Measurements from ENCODE around the gene PCNA. TPM values are rescaled to one million over a fixed set of nuclear protein-coding genes. Genes with fewer than 3 reads are reported as not detected.

PCNA gene
- total RNA-seq, 1 donor from 2014 or later, result 65.6 TPM

DNA sequence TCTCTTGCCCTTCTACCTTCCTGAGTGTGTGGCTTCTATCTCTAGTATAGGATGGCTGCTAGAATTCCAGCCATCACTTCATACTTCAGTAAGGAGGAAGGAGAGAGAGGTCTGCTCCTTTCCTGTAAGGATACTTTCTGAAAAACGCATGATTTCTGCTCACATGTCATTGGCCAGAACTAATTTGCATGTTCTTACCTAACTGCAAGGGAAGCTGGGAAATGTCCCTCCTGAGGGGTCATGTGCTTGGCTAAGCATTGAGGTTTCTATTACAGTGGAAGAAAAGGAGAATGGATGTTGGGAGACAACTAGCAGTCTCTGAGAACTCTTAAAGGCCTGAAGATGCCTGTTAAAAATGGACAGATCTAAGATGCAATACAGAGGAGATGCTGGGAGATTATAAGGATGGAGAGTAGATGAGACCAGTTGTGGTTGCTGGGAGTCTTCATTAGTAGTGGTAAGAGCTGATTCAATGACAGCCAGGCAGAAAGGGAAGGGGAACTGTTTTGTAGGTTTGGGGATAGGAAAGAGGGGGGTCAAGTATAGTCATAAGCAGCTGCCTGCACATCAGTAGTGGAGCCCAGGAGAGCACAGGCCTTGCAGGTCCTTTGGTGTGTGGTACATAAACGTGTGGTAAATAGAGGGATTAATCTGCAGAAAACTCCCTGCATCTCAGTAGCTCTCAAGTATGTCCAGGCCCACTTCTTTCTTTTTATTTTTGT, 27.3 kb upstream of the PCNA start:
- H3K4me3 Mint-ChIP-seq (ENCODE audit: unreplicated experiment), result no peak overlapping the region
- no peak for DNase-seq (ENCODE audit: extremely low spot score, unreplicated experiment)
- no peaks in the 10 kb centered on the region for H3K36me3 Mint-ChIP-seq (ENCODE audit: unreplicated experiment)
- no peaks in the 10 kb centered on the region for H3K9me3 Mint-ChIP-seq (ENCODE audit: unreplicated experiment)
- H3K27me3 Mint-ChIP-seq (ENCODE audit: unreplicated experiment), result no peaks in the 10 kb centered on the region
- no peak overlapping the region for H3K27ac Mint-ChIP-seq (ENCODE audit: unreplicated experiment)
- TF ChIP-seq, protein P1, sequence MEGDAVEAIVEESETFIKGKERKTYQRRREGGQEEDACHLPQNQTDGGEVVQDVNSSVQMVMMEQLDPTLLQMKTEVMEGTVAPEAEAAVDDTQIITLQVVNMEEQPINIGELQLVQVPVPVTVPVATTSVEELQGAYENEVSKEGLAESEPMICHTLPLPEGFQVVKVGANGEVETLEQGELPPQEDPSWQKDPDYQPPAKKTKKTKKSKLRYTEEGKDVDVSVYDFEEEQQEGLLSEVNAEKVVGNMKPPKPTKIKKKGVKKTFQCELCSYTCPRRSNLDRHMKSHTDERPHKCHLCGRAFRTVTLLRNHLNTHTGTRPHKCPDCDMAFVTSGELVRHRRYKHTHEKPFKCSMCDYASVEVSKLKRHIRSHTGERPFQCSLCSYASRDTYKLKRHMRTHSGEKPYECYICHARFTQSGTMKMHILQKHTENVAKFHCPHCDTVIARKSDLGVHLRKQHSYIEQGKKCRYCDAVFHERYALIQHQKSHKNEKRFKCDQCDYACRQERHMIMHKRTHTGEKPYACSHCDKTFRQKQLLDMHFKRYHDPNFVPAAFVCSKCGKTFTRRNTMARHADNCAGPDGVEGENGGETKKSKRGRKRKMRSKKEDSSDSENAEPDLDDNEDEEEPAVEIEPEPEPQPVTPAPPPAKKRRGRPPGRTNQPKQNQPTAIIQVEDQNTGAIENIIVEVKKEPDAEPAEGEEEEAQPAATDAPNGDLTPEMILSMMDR (IDR thresholded peaks at IDR 0.05), result no peak
- peaks cover 9% of the 10 kb centered on the region for H3K4me1 Mint-ChIP-seq (ENCODE audit: unreplicated experiment)

DNA sequence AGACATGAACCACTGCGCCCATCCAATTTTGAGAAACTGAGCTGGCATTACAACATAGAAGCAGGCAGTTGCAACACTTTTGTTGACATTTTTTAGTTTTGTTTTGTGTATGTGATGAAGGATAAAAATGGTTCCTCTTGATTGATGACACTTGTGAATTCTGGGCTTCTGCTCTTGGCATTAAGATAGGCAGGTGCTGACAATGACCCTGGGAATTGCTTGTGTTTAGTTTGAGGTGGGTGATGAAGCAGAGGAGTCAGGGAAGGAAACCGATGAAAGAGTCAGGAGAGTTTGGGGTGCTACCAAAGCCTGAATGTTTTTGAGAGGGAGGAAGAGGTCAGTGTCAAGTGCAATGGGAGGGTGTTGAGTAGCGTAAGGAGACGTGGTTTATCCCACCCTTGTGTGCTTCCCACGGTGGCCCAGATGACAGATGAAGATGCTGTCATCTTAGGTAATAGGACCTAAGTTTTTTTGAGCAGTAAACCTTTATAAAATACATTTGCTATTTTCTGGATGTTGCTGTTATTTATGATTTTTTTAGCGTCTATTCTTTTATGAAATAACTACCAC, 26.4 kb upstream of the PCNA start:
- no peak overlapping the region for H3K27ac Mint-ChIP-seq (ENCODE audit: unreplicated experiment)
- peaks cover 9% of the 10 kb centered on the region for H3K4me1 Mint-ChIP-seq (ENCODE audit: unreplicated experiment)
- H3K4me3 Mint-ChIP-seq (ENCODE audit: unreplicated experiment), result no peak overlapping the region
- TF ChIP-seq, protein P1 (IDR thresholded peaks at IDR 0.05), result no peak
- DNase-seq (ENCODE audit: extremely low spot score, unreplicated experiment), result no peak
- no peaks in the 10 kb centered on the region for H3K27me3 Mint-ChIP-seq (ENCODE audit: unreplicated experiment)
- no peaks in the 10 kb centered on the region for H3K36me3 Mint-ChIP-seq (ENCODE audit: unreplicated experiment)
- H3K9me3 Mint-ChIP-seq (ENCODE audit: unreplicated experiment), result no peaks in the 10 kb centered on the region

DNA sequence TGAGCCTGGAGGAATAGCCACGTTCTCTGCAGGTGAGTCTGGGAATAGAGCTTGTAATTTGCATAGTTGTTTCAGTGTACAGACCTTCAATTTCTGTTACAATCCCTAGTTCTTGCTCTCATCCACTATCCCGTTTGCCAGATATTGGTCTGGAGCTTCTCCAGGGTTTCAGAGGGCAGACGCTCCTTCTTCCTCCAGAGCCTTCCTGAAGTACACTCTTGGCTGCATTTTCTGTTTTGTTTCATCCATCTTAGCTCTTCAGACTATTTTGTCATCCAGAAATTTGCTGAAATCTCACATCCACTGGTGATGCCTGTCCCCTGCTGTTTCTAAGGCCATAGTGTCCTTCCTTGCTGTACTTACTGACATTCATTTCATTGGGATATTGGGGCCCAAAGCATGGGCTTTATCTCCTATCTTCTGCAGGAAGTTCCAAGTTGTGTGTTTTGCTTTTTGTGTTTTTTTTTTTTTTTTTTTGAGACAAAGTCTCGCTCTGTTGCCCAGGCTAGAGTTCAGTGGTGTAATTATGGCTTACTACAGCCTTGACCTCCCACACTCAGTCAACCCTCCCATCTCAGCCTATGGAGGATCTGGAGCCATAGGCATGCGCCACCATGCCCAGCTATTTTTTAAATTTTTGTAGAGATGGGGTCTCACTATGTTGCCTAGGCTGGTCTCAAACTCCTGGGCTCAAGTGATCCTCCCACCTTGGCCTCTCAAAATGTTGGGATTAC, 25.8 kb upstream of the PCNA start:
- no peak overlapping the region for H3K4me3 Mint-ChIP-seq (ENCODE audit: unreplicated experiment)
- TF ChIP-seq, protein P1 (IDR thresholded peaks at IDR 0.05), result no peak
- H3K4me1 Mint-ChIP-seq (ENCODE audit: unreplicated experiment), result peaks cover 6% of the 10 kb centered on the region
- H3K27ac Mint-ChIP-seq (ENCODE audit: unreplicated experiment), result no peak overlapping the region
- DNase-seq (ENCODE audit: extremely low spot score, unreplicated experiment), result no peak
- H3K27me3 Mint-ChIP-seq (ENCODE audit: unreplicated experiment), result no peaks in the 10 kb centered on the region
- no peaks in the 10 kb centered on the region for H3K36me3 Mint-ChIP-seq (ENCODE audit: unreplicated experiment)
- H3K9me3 Mint-ChIP-seq (ENCODE audit: unreplicated experiment), result no peaks in the 10 kb centered on the region

DNA sequence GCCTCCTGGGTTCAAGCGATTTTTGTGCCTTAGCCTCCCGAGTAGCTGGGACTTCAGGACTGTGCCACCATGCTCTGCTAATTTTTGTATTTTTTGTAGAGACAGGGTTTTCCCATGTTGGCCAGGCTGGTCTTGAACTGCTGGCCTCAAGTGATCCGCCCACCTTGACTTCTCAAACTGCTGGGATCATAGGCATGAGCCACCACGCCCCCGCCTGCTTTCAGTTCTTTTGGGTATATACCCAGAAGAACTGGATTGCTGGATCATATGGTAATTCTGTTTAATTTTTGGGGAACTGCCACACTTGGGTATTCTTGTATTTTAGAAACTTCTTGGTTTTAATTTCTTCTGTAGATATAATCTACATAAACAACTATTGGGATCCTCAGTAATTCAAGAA, 24.1 kb upstream of the PCNA start:
- no peak overlapping the region for H3K4me3 Mint-ChIP-seq (ENCODE audit: unreplicated experiment)
- peaks cover 2% of the 10 kb centered on the region for H3K4me1 Mint-ChIP-seq (ENCODE audit: unreplicated experiment)
- H3K9me3 Mint-ChIP-seq (ENCODE audit: unreplicated experiment), result no peaks in the 10 kb centered on the region
- TF ChIP-seq, protein P1 (IDR thresholded peaks at IDR 0.05), result no peak
- no peak for DNase-seq (ENCODE audit: extremely low spot score, unreplicated experiment)
- H3K36me3 Mint-ChIP-seq (ENCODE audit: unreplicated experiment), result no peaks in the 10 kb centered on the region
- no peak overlapping the region for H3K27ac Mint-ChIP-seq (ENCODE audit: unreplicated experiment)
- no peaks in the 10 kb centered on the region for H3K27me3 Mint-ChIP-seq (ENCODE audit: unreplicated experiment)

DNA sequence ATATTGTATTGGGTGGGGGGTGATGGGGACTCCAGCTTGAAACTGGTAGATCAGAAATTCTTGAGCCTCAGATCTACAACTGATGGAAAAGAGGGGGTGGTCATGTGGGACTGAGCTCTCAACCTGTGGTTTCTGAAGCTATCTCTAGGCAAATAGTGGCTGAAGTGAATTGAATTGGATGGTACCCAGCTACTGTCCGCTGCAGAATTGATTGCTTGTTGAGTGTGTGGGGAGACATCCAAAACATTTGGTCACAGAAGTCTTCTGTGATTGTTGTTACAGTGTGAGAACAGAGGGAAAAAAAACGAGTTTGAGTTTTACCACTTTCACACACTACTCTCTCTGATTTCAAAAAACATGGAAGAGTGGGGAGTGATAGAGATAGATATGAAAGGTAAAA, 21.9 kb upstream of the PCNA start:
- H3K36me3 Mint-ChIP-seq (ENCODE audit: unreplicated experiment), result no peaks in the 10 kb centered on the region
- TF ChIP-seq, protein P1 (IDR thresholded peaks at IDR 0.05), result no peak
- no peak for DNase-seq (ENCODE audit: extremely low spot score, unreplicated experiment)

More for the DNA sequence above, 21.9 kb upstream of the PCNA start:
- Mint-ChIP-seq H3K27me3 (ENCODE audit: unreplicated experiment) (no peaks in the 10 kb centered on the region), H3K27ac (ENCODE audit: unreplicated experiment) (no peak overlapping the region), H3K4me3 (ENCODE audit: unreplicated experiment) (no peak overlapping the region), H3K9me3 (ENCODE audit: unreplicated experiment) (no peaks in the 10 kb centered on the region), H3K4me1 (ENCODE audit: unreplicated experiment) (peaks cover 2% of the 10 kb centered on the region)

Data from osteocyte (in vitro differentiated cells).